Kidney tubule cell (primary cell): ENCODE measurements around the gene MRPL47.
"Not testable (repeated sequence)": the region's sequence is repeated elsewhere in the genome, so short reads cannot be mapped to it uniquely, and the experiment has no call there.

ENCODE experiments used
- DNase-seq: peaks from one replicate; pipeline ENCODE4 v3.0.0-alpha.2; 2018; ENCODE audit warnings: low spot score

Gene MRPL47

GRCh38 chr3:179604321-179605078, at the start of gene MRPL47, which contains the start of gene NDUFB5:
Gene MRPL47, minus strand, starts transcription at chr3:179604638. Its CDS starts 14 bp downstream, at chr3:179604624.
Gene NDUFB5, plus strand, starts transcription at chr3:179604794. Its CDS starts 22 bp downstream, at chr3:179604816.
- peak; percentile 96 for DNase-seq

DNA sequence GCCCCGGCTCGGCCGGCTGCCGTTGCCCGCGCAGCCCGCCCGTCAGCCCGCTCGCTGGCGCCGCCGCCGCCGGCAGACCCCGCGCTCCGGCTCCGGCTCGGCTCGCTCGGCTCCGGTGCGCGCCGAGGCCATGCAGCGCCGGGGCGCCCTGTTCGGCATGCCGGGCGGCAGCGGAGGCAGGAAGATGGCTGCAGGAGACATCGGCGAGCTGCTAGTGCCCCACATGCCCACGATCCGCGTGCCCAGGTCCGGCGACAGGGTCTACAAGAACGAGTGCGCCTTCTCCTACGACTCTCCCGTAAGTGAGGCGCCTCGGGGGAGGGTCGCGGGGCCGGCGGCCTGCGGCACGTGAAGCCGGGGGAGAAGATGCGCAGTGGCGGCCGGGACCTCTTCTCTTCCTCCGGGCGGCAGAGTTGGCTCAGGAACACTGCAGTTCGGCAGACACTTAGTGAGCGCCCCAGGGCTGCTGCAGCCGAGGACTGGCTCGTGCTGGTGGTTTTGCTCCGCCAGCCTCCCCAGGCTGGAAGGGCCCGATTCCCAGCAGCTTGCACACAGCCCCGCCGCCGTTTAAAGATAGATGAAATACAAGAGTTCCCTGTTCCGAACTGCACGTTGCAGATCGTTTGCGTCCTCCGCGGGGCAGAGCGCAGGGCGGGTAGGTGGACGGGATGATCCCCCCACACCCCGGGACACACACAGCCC, 48.8 kb upstream of the MRPL47 start:
- peak; percentile 77 for DNase-seq

GRCh38 chr3:179652447-179653095, 48.1 kb upstream of the MRPL47 start, which contains the start of gene USP13:
Gene USP13, plus strand, starts transcription at chr3:179653040. Its CDS starts 186 bp downstream, at chr3:179653226.
- peak; percentile 78 for DNase-seq

DNA sequence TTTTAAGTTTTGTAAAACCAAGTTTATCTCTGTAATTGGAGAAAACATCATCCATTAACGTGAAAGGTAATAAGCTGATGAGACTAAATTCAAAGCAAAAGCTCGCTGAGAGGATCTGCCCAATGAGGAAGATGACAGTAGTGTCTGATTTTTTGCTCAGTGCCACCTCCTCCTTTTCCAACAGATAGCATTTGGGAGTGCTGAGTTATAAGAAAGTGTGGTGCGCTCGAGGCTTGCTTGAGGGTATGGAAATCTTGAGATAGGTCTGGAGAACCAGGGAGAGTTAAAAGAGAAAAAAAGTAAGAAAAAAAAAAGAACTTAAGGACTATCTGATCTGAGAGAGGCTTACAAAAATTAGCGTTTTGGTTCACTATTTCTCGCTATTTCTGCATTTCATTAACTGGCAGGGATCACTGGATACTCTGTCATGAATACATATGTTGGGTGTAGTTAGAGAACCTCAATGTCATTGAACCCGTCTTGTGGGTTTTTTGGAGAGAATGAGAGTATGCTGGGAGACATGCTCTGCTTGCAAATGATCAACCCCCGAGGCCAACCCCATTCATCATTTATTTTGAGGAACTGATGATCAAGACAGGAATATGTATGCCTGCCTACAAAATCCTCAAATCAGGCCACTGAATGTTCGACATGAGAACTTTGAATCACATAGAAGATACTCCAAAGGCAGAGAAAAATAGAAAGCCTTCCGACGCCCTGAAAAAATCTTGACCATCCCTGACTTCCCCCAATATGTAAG, 47.4 kb upstream of the MRPL47 start:
- DNase-seq: no peak

GRCh38 chr3:179646177-179646576, 41.7 kb upstream of the MRPL47 start:
- no peak for DNase-seq

GRCh38 chr3:179643837-179644236, 39.4 kb upstream of the MRPL47 start:
- not testable (repeated sequence) for DNase-seq

DNA sequence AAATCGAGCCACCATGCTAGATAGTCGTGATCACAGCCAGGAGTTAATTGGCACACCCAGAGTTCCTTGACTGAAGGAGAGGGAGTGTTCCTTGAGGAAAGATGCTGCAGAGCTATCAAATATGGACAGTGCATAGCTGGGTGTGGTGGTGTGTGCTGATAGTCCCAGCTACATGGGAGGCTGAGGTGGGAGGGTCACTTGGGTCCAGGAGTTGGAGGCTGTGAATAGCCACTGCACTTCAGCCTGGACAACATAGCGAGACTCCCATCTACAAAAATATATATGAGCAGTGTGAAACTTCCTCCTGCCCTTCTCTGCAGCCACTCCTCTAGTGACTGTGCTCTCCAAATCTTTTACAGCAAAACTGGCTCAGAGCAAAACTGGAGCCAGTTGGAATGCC, 38.4 kb upstream of the MRPL47 start:
- DNase-seq: no peak

DNA sequence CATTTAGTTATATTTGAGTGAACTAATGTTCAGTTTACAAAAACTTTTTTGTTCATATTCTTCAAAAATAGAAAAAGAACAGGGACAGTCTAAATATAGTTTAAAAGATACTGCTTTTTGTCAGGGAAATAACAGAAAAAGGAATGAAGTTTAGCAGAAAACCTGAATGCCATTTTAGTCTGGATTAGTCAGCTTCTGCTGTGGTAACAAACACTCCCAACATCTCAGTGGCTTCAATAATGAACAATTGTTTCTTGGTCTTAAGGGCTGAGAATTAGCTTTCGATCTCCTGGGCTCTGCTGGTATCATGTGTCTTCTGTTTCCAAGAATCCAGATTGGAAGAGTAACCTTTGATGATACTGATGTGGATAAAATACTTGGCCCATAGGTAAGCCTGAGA, 36.0 kb upstream of the MRPL47 start:
- DNase-seq: no peak

- no peak for DNase-seq
These were observed 26.5 kb upstream of the MRPL47 start for GRCh38 chr3:179630753-179631451.

- DNase-seq: no peak
These were observed 20.0 kb upstream of the MRPL47 start for GRCh38 chr3:179624451-179624850.

DNA sequence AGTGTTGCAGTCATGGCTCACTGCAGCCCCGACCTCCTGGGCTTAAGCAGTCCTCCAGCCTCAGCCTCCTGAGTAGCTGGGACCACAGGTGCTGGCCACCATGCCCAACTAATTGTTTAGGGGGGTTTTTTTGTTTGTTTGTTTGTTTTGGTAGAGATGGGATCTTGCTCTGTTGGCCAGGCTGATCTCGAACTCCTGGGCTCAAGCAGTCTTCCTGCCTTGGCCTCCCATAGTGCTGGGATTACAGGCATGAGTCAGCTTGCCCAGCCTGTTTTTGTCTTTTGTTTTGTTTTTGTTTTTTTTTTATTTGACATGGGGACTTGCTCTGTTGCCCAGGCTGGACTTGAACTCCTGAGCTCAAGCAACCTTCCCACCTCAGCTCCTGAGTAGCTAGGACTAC, 17.6 kb upstream of the MRPL47 start:
- no peak for DNase-seq

- no peak for DNase-seq
These were observed 11.2 kb upstream of the MRPL47 start for GRCh38 chr3:179615458-179616173.

DNA sequence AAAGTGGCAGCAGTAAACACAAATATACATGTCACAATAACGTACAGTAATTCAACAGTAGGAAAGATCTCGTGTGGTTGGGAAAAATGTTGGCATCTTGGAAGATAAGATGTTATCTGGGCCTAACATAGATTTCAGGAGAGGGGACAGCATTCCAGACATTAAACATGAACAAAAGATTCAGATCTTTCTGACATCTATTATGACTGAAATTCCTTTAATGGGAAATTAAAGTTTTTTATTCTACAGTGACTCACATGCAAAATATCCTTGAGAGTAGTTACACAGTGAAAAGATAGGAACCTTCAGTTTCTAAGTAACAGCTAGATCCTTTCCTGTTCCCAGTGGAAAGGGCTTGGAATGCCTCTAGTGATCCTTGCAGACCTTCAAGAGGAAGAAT, 9.4 kb upstream of the MRPL47 start:
- peak; percentile 38 for DNase-seq

- DNase-seq: no peak
These were observed 5.6 kb upstream of the MRPL47 start for GRCh38 chr3:179610066-179610465.

DNA sequence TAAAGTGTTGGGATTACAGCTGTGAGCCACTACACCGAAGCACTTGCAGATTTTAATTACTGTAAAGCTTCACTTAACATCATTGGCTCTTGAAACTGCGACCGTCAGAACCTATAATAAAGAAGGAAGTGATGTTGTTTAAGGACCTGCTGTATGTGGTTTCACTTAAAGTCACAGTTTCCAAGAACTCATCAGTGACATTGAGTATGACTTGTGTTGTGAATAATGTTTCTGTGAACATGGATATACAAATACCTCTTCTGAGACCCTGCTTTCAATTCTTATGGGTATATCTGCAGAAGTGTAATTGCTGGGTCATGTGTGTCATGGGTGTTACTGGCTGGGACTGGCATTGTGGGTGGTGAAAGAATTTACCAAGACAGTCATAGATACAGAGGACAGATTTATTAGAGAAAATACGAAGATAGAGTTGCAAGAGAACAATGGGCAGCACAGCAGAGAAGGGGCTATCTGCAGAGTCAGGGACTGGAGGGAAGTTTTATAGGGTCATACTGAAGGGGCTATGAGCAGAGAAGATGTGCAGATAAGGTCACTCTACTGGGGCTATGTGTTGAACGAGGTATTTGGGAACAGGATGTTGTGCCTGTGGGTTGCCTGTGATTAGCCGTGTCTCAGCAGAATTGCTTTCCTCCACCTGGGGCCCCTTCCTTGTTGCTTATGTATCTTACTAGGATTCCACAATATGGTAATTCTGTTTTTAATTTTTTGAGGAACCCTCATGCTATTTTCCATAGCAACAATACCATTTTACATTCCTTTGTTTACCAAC, 4.7 kb upstream of the MRPL47 start:
- no peak for DNase-seq

- DNase-seq: no peak
These were observed 2.2 kb upstream of the MRPL47 start for GRCh38 chr3:179606534-179607085.

- DNase-seq: no peak
These were observed 607 bp downstream of the MRPL47 start for GRCh38 chr3:179603831-179604230.

DNA sequence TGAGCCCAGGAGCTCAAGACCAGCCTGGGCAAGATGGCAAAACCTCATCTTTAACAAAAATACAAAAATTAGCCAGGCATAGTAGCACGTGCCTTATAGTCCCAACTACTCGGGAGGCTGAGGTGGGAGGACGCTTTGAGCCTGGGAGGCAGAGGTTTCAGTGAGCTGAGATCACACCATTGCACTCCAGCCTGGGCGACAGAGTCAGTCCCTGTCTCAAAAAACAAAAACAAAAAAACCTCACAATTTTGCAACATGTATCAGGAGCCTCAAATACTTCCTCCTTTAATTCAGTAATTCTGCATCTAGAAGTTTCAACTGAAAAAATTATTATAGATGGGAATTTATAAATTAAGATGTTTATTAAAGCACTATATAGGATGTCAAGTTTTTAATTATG, 1.1 kb downstream of the MRPL47 start:
- no peak for DNase-seq

DNA sequence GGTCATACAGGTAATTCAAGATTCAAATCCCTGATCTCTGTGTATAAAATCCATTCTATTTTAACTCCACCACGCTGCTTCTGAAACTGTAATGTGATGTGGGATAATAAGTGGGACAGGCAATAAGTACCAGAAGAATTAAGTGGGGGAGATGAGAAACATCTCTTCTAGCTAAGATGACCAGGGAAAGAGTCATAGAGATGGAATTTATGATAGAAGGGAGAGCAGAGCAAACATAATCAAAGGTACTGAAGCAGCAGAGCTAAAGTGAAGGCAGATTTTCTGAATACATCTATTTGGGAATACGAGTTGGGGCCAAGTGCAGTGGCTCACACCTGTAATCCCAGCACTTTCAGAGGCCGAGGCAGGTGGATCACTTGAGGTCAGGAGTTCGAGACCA, 4.9 kb downstream of the MRPL47 start:
- DNase-seq: no peak

DNA sequence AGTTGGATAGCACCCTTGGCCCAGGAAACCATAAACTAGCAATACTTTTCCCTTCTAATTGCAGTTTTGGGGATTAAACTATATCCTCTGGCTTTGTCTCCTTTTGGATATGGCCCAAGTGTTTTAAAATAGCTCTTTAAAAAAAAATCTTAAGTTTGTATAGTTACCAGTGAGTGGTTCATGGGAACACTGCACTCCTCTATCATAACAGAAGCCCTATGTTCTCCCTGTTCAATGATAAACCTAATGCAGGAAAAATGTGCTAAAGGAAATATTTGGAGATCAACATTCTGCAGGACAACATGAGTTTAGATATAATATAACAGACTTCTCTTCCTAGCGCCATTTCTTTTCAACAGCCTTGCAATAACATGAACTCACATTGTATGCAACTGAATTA, 13.1 kb downstream of the MRPL47 start:
- no peak for DNase-seq
